HL-60 (cell line): ENCODE data around the gene ESD.
A peak's percentile ranks its signal among the peaks of the same experiment; 100 is the strongest.

Source experiments
- DNase-seq, 2 experiments: peaks; one replicate each; pipeline ENCODE4 v3.0.0-alpha.2; 2010 to 2020; ENCODE audit warnings: low read depth in 1 of 2, low spot score in 1 of 2
- H3K27ac ChIP-seq: fragments of 250-450 bp; sonication (Bioruptor Pico); replicated peaks from 2 replicates; pipeline ENCODE4 v1.5.1; 2020; ENCODE audit warnings: mild to moderate bottlenecking, moderate library complexity
- H3K27me3 ChIP-seq: fragments of 250-450 bp; sonication (Bioruptor Pico); 2 replicates; pipeline ENCODE4 v1.5.1; 2021; ENCODE audit warnings: mild to moderate bottlenecking, moderate library complexity; ENCODE audit not compliant: insufficient read depth, poor library complexity, severe bottlenecking
- H3K4me3 ChIP-seq: replicated peaks from 2 replicates; pipeline ENCODE4 v1.5.1; 2011; ENCODE audit warnings: mild to moderate bottlenecking, control low read depth, low read length; ENCODE audit not compliant: insufficient read depth
- CTCF ChIP-seq: IDR thresholded peaks from one replicate; pipeline ENCODE4 v1.5.1; 2011; ENCODE audit warnings: low read length, control low read depth, inconsistent platforms; ENCODE audit not compliant: insufficient read depth
- GABPA ChIP-seq: IDR thresholded peaks from 2 replicates; pipeline ENCODE4 v1.6.1; 2012; ENCODE audit warnings: low read depth
- POLR2AphosphoS5 ChIP-seq: IDR thresholded peaks from 2 replicates; pipeline ENCODE4 v1.6.1; 2012; ENCODE audit warnings: low read depth
- REST ChIP-seq: IDR thresholded peaks from 2 replicates; pipeline ENCODE4 v1.6.1; 2012; ENCODE audit warnings: low read depth; ENCODE audit not compliant: insufficient replicate concordance
- SPI1 ChIP-seq: IDR thresholded peaks from 2 replicates; pipeline ENCODE4 v1.6.1; 2012; ENCODE audit warnings: low read depth, mild to moderate bottlenecking, borderline replicate concordance

The ESD gene

GRCh38 chr13:46749951-46750350 lies 47.0 kb downstream of the ESD start:
- Histone ChIP-seq H3K27ac (no peak overlapping the region), H3K4me3 (no peak overlapping the region), H3K27me3 (no peaks in the 10 kb centered on the region)
- TF ChIP-seq REST (no peak), CTCF (no peak), SPI1 (no peak), POLR2AphosphoS5 (no peak), GABPA (no peak)
- no peak for DNase-seq

GRCh38 chr13:46748300-46748699 lies 48.7 kb downstream of the ESD start:
- TF ChIP-seq REST (no peak), POLR2AphosphoS5 (peak; percentile 95), GABPA (0 out of 2 replicates have a peak, but pooled peaks have one; percentile 11), CTCF (no peak), SPI1 (peak; percentile 73; the same call in 1 of the 2 replicates)
- Histone ChIP-seq H3K27me3 (no peaks in the 10 kb centered on the region), H3K27ac (no peak overlapping the region), H3K4me3 (no peak overlapping the region)
- peak in 1 of 2 experiments; percentile 82 for DNase-seq

- Histone ChIP-seq H3K4me3 (no peak overlapping the region), H3K27me3 (no peaks in the 10 kb centered on the region), H3K27ac (no peak overlapping the region)
- DNase-seq: no peak
- TF ChIP-seq SPI1: no peak
- no peak for TF ChIP-seq POLR2AphosphoS5
- no peak for TF ChIP-seq CTCF
- no peak for TF ChIP-seq REST
- TF ChIP-seq GABPA: no peak
Measured at GRCh38 chr13:46747031-46747820, 49.7 kb downstream of the ESD start.
